ENCODE data around the gene COX5B.
"Not testable (repeated sequence)": the region's sequence is repeated elsewhere in the genome, so short reads cannot be mapped to it uniquely, and the experiment has no call there.

Gene COX5B

DNA sequence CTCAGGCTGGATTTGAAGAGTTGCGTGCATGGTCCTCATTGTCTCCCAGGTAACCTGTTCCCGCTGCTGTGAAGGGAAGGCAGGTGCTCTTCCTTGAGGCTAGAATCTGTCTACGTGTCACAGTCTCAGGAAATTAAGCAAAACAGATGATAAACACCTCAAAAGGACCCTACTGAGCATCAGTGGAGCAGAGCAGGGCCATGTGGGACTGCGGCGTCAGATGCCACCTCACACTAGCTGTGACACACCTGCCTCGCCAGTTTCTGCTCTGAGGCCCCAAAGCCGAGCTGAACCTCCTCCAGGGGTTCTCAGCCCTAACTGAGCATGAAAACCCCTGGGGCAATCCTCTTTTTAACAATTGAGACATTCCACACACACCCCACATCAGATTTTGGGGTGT, 25.7 kb downstream of the COX5B start:
- DNase-seq (ENCODE audit: low read depth in 1 of 2, low spot score in 1 of 2) = no peak
- Histone ChIP-seq H3K4me3 (replicated peaks; ENCODE audit: insufficient read depth, low read length) (no peak overlapping the region), H3K27me3 (ENCODE audit: insufficient read depth, poor library complexity, severe bottlenecking) (no peaks in the 10 kb centered on the region), H3K27ac (replicated peaks) (no peak overlapping the region)
- TF ChIP-seq, protein P1, sequence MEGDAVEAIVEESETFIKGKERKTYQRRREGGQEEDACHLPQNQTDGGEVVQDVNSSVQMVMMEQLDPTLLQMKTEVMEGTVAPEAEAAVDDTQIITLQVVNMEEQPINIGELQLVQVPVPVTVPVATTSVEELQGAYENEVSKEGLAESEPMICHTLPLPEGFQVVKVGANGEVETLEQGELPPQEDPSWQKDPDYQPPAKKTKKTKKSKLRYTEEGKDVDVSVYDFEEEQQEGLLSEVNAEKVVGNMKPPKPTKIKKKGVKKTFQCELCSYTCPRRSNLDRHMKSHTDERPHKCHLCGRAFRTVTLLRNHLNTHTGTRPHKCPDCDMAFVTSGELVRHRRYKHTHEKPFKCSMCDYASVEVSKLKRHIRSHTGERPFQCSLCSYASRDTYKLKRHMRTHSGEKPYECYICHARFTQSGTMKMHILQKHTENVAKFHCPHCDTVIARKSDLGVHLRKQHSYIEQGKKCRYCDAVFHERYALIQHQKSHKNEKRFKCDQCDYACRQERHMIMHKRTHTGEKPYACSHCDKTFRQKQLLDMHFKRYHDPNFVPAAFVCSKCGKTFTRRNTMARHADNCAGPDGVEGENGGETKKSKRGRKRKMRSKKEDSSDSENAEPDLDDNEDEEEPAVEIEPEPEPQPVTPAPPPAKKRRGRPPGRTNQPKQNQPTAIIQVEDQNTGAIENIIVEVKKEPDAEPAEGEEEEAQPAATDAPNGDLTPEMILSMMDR (IDR thresholded peaks at IDR 0.05; ENCODE audit: insufficient read depth, low read length) = no peak
- TF ChIP-seq GABPA (IDR thresholded peaks at IDR 0.05; ENCODE audit: low read depth) = no peak
- TF ChIP-seq SPI1 (IDR thresholded peaks at IDR 0.05; ENCODE audit: borderline replicate concordance, low read depth) = no peak
- TF ChIP-seq, protein P2, sequence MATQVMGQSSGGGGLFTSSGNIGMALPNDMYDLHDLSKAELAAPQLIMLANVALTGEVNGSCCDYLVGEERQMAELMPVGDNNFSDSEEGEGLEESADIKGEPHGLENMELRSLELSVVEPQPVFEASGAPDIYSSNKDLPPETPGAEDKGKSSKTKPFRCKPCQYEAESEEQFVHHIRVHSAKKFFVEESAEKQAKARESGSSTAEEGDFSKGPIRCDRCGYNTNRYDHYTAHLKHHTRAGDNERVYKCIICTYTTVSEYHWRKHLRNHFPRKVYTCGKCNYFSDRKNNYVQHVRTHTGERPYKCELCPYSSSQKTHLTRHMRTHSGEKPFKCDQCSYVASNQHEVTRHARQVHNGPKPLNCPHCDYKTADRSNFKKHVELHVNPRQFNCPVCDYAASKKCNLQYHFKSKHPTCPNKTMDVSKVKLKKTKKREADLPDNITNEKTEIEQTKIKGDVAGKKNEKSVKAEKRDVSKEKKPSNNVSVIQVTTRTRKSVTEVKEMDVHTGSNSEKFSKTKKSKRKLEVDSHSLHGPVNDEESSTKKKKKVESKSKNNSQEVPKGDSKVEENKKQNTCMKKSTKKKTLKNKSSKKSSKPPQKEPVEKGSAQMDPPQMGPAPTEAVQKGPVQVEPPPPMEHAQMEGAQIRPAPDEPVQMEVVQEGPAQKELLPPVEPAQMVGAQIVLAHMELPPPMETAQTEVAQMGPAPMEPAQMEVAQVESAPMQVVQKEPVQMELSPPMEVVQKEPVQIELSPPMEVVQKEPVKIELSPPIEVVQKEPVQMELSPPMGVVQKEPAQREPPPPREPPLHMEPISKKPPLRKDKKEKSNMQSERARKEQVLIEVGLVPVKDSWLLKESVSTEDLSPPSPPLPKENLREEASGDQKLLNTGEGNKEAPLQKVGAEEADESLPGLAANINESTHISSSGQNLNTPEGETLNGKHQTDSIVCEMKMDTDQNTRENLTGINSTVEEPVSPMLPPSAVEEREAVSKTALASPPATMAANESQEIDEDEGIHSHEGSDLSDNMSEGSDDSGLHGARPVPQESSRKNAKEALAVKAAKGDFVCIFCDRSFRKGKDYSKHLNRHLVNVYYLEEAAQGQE (IDR thresholded peaks at IDR 0.05; ENCODE audit: insufficient replicate concordance, low read depth) = no peak

DNA sequence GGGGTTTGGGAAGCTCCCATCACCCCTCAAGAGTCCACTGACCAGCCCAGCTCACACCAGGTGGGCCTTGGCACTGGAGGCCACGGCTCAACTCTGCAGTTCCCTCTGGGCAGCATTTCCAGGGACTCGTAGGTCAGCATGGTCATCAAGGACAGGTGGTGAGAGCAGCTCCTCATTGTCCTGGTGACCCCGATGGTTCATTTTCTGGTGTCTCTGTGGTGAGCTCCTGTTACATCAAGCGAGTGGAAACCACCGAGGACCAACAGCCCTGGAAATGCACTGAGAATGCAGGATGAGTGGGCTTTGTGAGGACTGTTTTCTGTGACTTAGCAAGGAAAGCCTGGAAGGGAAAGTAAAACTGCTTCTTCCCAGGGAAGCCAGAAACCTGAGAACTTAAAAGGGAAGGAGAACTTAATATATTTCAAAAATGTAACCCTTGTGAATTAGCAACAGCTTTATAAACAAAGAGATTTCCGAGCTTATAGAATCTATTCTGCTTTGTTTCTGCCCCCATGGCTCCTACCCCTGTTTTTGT, 26.8 kb downstream of the COX5B start:
- H3K27me3 ChIP-seq (ENCODE audit: insufficient read depth, poor library complexity, severe bottlenecking); H3K27ac ChIP-seq (replicated peaks); DNase-seq (ENCODE audit: low read depth in 1 of 2, low spot score in 1 of 2); H3K4me3 ChIP-seq (replicated peaks; ENCODE audit: insufficient read depth, low read length): not testable (repeated sequence)

DNA sequence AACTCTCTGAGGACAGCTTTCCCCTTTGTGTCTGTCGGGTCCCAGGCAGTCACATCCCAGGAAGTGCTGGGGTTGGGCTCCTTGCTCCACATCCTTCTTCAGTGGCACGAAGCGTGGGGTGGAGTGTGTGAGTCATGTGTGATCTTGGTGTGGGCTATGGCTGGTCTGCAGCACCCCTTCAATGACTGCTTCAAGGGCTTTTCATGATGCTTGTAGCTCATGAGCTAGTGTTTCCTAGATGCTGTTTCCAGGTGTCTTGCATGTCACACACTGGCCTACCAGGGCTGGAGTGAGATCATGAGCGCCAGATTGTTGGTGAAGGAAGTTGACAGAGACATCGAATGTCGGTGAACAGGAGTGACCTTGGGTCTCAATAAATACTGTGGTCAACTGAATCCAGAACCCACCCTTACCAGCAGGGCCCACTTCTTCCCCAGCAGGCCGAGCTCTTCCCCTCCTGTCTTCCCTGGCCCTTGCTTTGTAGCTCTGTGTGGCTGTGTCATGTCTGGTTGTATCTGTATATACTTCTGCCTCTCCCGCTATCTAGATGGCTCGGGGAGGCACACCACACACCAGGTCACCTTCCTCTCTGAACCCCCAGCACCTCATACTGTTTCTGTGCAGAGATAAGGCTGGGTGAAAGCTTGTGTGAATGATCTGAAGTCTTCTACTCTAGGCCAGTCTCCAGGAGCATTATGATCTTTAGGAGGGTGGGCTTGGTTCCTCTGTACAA, 27.5 kb downstream of the COX5B start:
- Histone ChIP-seq H3K27ac (replicated peaks) (no peak overlapping the region), H3K27me3 (ENCODE audit: insufficient read depth, poor library complexity, severe bottlenecking) (no peaks in the 10 kb centered on the region), H3K4me3 (replicated peaks; ENCODE audit: insufficient read depth, low read length) (no peak overlapping the region)
- TF ChIP-seq POLR2AphosphoS5 (IDR thresholded peaks at IDR 0.05; ENCODE audit: low read depth) (no peak), SPI1 (IDR thresholded peaks at IDR 0.05; ENCODE audit: borderline replicate concordance, low read depth) (no peak), GABPA (IDR thresholded peaks at IDR 0.05; ENCODE audit: low read depth) (no peak)
- TF ChIP-seq, protein P1 (IDR thresholded peaks at IDR 0.05; ENCODE audit: insufficient read depth, low read length) = no peak
- TF ChIP-seq, protein P2 (IDR thresholded peaks at IDR 0.05; ENCODE audit: insufficient replicate concordance, low read depth) = no peak
- no peak for DNase-seq (ENCODE audit: low read depth in 1 of 2, low spot score in 1 of 2)

DNA sequence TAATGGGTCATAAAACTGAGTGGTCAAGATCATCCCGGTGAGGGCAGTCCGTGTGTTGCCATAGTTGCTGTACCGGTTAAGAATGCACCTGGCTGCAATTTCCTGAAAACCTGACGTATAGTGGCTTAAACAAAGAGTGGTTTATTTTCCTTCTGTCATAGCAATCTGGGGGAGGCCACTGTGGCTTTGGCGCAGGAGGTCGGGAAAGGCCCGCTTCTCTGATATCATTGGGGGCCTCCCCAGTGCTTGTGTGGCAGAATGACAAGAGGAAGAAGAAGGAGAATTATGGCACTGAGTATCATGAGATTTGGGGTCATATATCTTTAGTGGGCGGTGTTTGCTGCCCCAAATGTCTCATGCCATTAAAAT, 28.0 kb downstream of the COX5B start:
- Histone ChIP-seq H3K4me3 (replicated peaks; ENCODE audit: insufficient read depth, low read length) (no peak overlapping the region), H3K27ac (replicated peaks) (no peak overlapping the region), H3K27me3 (ENCODE audit: insufficient read depth, poor library complexity, severe bottlenecking) (no peaks in the 10 kb centered on the region)
- DNase-seq (ENCODE audit: low read depth in 1 of 2, low spot score in 1 of 2) = no peak
- TF ChIP-seq GABPA (IDR thresholded peaks at IDR 0.05; ENCODE audit: low read depth) (no peak), POLR2AphosphoS5 (IDR thresholded peaks at IDR 0.05; ENCODE audit: low read depth) (no peak), SPI1 (IDR thresholded peaks at IDR 0.05; ENCODE audit: borderline replicate concordance, low read depth) (no peak)
- TF ChIP-seq, protein P2 (IDR thresholded peaks at IDR 0.05; ENCODE audit: insufficient replicate concordance, low read depth) = no peak
- TF ChIP-seq, protein P1 (IDR thresholded peaks at IDR 0.05; ENCODE audit: insufficient read depth, low read length) = no peak

Data from HL-60 (cell line).